ENCODE measurements around the gene NHERF1.

GRCh38 chr17:74744714-74745547 is 3.5 kb upstream of the NHERF1 start:
- TF ChIP-seq CTCF (IDR thresholded peaks at IDR 0.05; ENCODE audit: insufficient read depth, low read depth, low read length), result peak; percentile 97
- no peak for TF ChIP-seq EZH2 (IDR thresholded peaks at IDR 0.05; ENCODE audit: insufficient read depth, low read length)

All from astrocyte (in vitro differentiated cells and primary cell).